HepG2 (cell line): ENCODE measurements around the gene KDM5B. TPM values are rescaled to one million over a fixed set of nuclear protein-coding genes. Genes with fewer than 3 reads are reported as not detected.

Source experiments
- ARNTL ChIP-seq: sonication (generic); formaldehyde crosslinking; IDR thresholded peaks from 2 replicates; pipeline ENCODE4 v1.4.0; 2020; ENCODE audit warnings: mild to moderate bottlenecking, missing genetic modification reagents
- ATM ChIP-seq: fragments of 450-650 bp; IDR thresholded peaks from 2 replicates; pipeline ENCODE4 v1.7.1; 2017; ENCODE audit warnings: mild to moderate bottlenecking, borderline replicate concordance
- BRCA1 ChIP-seq: sonication (generic); formaldehyde crosslinking; IDR thresholded peaks from 2 replicates; pipeline ENCODE4 v1.4.0; 2020; ENCODE audit warnings: missing genetic modification reagents
- ETS1 ChIP-seq: sonication (generic); formaldehyde crosslinking; IDR thresholded peaks from 2 replicates; pipeline ENCODE4 v1.4.0; 2020; ENCODE audit warnings: missing genetic modification reagents
- ETV5 ChIP-seq: IDR thresholded peaks from 2 replicates; pipeline ENCODE4 v1.6.1; 2018; ENCODE audit warnings: missing biosample characterization, missing genetic modification reagents, inconsistent platforms, borderline replicate concordance
- GFI1 ChIP-seq: sonication (generic); formaldehyde crosslinking; IDR thresholded peaks from 2 replicates; pipeline ENCODE4 v1.5.0; 2020; ENCODE audit warnings: missing genetic modification reagents, mild to moderate bottlenecking, borderline replicate concordance
- GLI4 ChIP-seq: sonication (generic); formaldehyde crosslinking; IDR thresholded peaks from 2 replicates; pipeline ENCODE4 v1.5.1; 2020; ENCODE audit warnings: missing genetic modification reagents, mild to moderate bottlenecking, moderate library complexity, borderline replicate concordance
- KDM5A ChIP-seq: fragments of 200-600 bp; sonication (generic); IDR thresholded peaks from 2 replicates; pipeline ENCODE4 v1.7.0; 2018; ENCODE audit warnings: antibody characterized with exemption, mild to moderate bottlenecking, low read length, borderline replicate concordance
- KLF13 ChIP-seq: sonication (generic); formaldehyde crosslinking; IDR thresholded peaks from 2 replicates; pipeline ENCODE4 v1.4.0; 2020; ENCODE audit warnings: mild to moderate bottlenecking, missing genetic modification reagents
- KLF16 ChIP-seq, 2 experiments: sonication (generic) in 1 of 2; formaldehyde crosslinking in 1 of 2; IDR thresholded peaks; 2 replicates each; pipeline versions ENCODE4 v1.6.1 to v1.8.0; 2016 to 2023; ENCODE audit warnings: missing genetic modification reagents in 2 of 2, missing compliant biosample characterization in 1 of 2
- SOX13 ChIP-seq, 3 experiments: fragments of 450-650 bp in 1 of 3; sonication (generic) in 1 of 3; formaldehyde crosslinking in 1 of 3; IDR thresholded peaks in 2 of 3; conservative IDR thresholded peaks in 1 of 3; 2 replicates each; pipeline versions ENCODE4 v1.5.0 to v1.6.1; 2016 to 2020; ENCODE audit warnings: antibody characterized with exemption in 1 of 3, mild to moderate bottlenecking in 1 of 3, missing compliant biosample characterization in 1 of 3, missing genetic modification reagents in 1 of 3, moderate library complexity in 1 of 3
- TCF7 ChIP-seq: sonication (generic); IDR thresholded peaks from 2 replicates; pipeline ENCODE4 v1.6.1; 2016; ENCODE audit warnings: antibody characterized with exemption, low read depth
- THAP8 ChIP-seq: sonication (generic); formaldehyde crosslinking; IDR thresholded peaks from 2 replicates; pipeline ENCODE4 v1.5.1; 2020; ENCODE audit warnings: missing genetic modification reagents, mild to moderate bottlenecking, borderline replicate concordance
- ZNF589 ChIP-seq: sonication (generic); formaldehyde crosslinking; conservative IDR thresholded peaks from 2 replicates; pipeline ENCODE4 v1.8.0; 2022; ENCODE audit warnings: mild to moderate bottlenecking, moderate library complexity, missing genetic modification reagents
- ZNF629 ChIP-seq: sonication (generic); formaldehyde crosslinking; conservative IDR thresholded peaks from 2 replicates; pipeline ENCODE4 v1.5.0; 2020; ENCODE audit warnings: missing genetic modification reagents
- ZNF646 ChIP-seq: sonication (generic); formaldehyde crosslinking; IDR thresholded peaks from 2 replicates; pipeline ENCODE4 v1.9.0; 2021; ENCODE audit warnings: mild to moderate bottlenecking, missing genetic modification reagents
- polyA plus RNA-seq, 8 experiments: library from polyadenylated mRNA; depleted of rRNA in 3 of 8; stranded (reverse) in 7 of 8; unstranded in 1 of 8; fragments of >200 nt; fragmentation: Illumina TruSeq in 4 of 8; extraction: Trizol in 4 of 8; gene quantifications; 2 replicates each; pipeline versions ENCODE4 v1.2.1 to v1.2.3, GENCODE V29; 2011 to 2016; ENCODE audit warnings: low read depth in 4 of 8, missing spikeins in 1 of 8, mixed read lengths in 1 of 8; ENCODE audit not compliant: insufficient read depth in 1 of 8
- total RNA-seq, 5 experiments: library from RNA; depleted of rRNA; stranded (reverse); fragments of >200 nt; fragmentation: Illumina TruSeq; extraction: Trizol; gene quantifications; 2 replicates each; pipeline ENCODE4 v1.2.3, GENCODE V29; 2016; ENCODE audit warnings: low read depth in 1 of 5
- TF ChIP-seq, protein P1 (sequence below): IDR thresholded peaks from 2 replicates; pipeline ENCODE4 v1.6.1; 2016
- TF ChIP-seq, protein P2 (sequence below): sonication (generic); IDR thresholded peaks from 2 replicates; pipeline ENCODE4 v1.6.1; 2016; ENCODE audit warnings: low read depth, borderline replicate concordance

The KDM5B gene
- total and polyA plus RNA-seq, 2 of the 13 experiments (the other 11 are each of a cell fraction or from before 2014, with no cell fraction given): 34.2 to 35.4 TPM

GRCh38 chr1:202811296-202812175 is 3.3 kb upstream of the KDM5B start (continued):
- no peak for TF ChIP-seq ZNF646 (CRISPR knock-in tag)
- TF ChIP-seq BRCA1: no peak
- no peak for TF ChIP-seq SOX13 (IDR thresholded peaks at IDR 0.05)
- peak in 1 of 2 experiments; percentile 34; a peak in 1 of 4 replicates for TF ChIP-seq SOX13 (CRISPR knock-in tag; conservative IDR thresholded peaks at IDR 0.05 in 1 of 2, IDR thresholded peaks at IDR 0.05 in 1 of 2)
- no peak for TF ChIP-seq ZNF629 (CRISPR knock-in tag)
- no peak for TF ChIP-seq KDM5A
- no peak for TF ChIP-seq ETS1 (CRISPR knock-in tag)
- peak; percentile 53 for TF ChIP-seq ARNTL (CRISPR knock-in tag)
- TF ChIP-seq THAP8 (CRISPR knock-in tag): no peak
- TF ChIP-seq, protein P1, sequence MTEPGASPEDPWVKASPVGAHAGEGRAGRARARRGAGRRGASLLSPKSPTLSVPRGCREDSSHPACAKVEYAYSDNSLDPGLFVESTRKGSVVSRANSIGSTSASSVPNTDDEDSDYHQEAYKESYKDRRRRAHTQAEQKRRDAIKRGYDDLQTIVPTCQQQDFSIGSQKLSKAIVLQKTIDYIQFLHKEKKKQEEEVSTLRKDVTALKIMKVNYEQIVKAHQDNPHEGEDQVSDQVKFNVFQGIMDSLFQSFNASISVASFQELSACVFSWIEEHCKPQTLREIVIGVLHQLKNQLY: peak; percentile 58; the same call in 1 of the 2 replicates
- TF ChIP-seq TCF7: no peak
- TF ChIP-seq GLI4 (CRISPR knock-in tag): no peak
- peak; percentile 68; the same call in 1 of the 2 replicates for TF ChIP-seq ETV5
- TF ChIP-seq KLF13: no peak
- no peak for TF ChIP-seq ATM
- TF ChIP-seq, protein P2, sequence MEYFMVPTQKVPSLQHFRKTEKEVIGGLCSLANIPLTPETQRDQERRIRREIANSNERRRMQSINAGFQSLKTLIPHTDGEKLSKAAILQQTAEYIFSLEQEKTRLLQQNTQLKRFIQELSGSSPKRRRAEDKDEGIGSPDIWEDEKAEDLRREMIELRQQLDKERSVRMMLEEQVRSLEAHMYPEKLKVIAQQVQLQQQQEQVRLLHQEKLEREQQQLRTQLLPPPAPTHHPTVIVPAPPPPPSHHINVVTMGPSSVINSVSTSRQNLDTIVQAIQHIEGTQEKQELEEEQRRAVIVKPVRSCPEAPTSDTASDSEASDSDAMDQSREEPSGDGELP: 0 out of 2 replicates have a peak, but pooled peaks have one; percentile 13
- TF ChIP-seq KLF16 (CRISPR knock-in tag; IDR thresholded peaks at IDR 0.05): no peak
- peak; percentile 35; the same call in 1 of the 2 replicates for TF ChIP-seq GFI1 (CRISPR knock-in tag)
- TF ChIP-seq ZNF589 (CRISPR knock-in tag): peak; percentile 77
